Activated naive CD4-positive, alpha-beta T cell treated with Interleukin-2 at 50 U/mL for 16 hours (primary cell): Measurements from ENCODE around the gene TANC1.
"Not testable (repeated sequence)": the region's sequence is repeated elsewhere in the genome, so short reads cannot be mapped to it uniquely, and the experiment has no call there.

Experiments
- DNase-seq: peaks from one replicate; pipeline ENCODE4 v3.0.0-alpha.2; 2020

TANC1 gene

DNA sequence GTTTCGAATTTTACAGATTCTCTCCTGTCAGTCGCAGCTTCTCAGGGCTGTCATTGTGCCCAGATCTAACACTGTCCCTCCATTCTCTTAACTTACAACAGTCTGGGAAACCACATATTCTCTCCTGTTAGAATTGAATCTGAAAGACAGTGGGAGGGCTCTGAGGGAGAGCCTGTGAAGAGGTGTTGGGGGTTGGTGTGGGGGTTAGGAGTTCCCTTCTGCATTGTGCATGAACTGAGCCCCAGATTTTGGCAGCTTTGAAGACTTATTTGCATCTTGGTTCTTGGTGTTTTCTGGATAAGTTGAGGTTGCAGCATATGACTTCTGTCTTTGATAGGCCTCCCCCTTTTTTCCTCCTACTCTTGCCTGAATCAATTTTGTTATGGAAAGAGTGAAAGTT is 64.1 kb downstream of the TANC1 start:
- DNase-seq: no peak

- DNase-seq: no peak
These were observed 66.3 kb downstream of the TANC1 start for GRCh38 chr2:159034713-159035112.

- DNase-seq: no peak
These were observed 67.5 kb downstream of the TANC1 start for GRCh38 chr2:159035790-159036411.

GRCh38 chr2:159036461-159036860 is 68.0 kb downstream of the TANC1 start:
- not testable (repeated sequence) for DNase-seq

DNA sequence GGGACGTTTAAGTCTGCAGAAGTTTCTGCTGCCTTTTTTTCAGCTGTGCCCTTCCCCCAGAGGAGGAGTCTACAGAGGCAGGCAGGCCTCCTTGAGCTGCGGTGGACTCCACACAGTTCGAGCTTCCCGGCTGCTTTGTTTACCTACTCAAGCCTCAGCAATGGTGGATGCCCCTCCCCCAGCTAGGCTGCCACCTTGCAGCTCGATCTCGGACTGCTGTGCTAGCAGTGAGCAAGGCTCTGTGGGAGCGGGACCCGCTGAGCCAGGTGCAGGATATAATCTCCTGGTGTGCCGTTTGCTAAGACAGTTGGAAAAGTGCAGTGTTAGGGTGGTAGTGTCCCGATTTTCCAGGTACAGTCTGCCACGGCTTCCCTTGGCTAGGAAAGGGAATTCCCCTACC is 72.9 kb downstream of the TANC1 start:
- DNase-seq: not testable (repeated sequence)

GRCh38 chr2:159042115-159042850 is 73.8 kb downstream of the TANC1 start:
- no peak for DNase-seq

DNA sequence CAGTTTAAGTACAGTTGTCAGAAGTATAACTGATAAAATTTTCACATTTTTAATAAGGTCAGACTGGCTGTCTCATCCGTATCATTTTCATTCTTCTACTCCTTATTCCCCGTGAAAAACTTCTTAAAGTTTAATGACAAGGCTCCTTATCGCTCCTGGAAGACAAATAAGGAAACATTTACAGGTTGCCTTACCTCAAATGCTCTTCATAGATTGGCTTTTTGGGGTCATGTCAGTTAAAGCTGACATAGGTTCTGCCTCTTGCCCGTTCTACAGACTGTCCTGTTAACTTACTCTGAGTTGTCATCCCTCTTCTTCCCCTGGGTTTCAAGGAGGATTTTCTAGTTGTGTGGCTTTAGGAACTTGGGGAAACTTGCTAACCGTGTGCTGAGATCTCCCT is 75.3 kb downstream of the TANC1 start:
- DNase-seq: no peak

DNA sequence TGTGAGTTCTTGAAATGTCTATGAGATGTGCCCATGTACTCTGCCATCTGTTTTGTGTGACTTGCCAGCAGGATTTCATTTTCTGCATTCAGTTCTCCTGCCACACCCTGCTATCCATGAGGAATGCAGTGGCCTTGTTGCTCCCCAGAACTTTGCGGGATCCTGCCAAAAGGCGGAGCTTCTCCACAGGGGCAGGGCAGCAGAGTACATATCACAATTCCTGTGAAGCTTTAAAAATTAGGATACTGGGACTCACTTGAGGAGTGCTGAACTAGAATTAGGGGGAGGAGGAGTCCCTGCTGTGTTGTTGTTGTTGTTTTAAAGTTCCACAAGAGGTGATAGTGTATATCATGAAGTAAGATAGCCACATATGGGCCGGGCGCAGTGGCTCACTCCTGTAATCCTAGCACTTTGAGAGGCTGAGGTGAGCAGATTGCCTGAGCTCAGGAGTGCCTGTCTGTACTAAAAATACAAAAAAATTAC is 76.4 kb downstream of the TANC1 start:
- DNase-seq: no peak

DNA sequence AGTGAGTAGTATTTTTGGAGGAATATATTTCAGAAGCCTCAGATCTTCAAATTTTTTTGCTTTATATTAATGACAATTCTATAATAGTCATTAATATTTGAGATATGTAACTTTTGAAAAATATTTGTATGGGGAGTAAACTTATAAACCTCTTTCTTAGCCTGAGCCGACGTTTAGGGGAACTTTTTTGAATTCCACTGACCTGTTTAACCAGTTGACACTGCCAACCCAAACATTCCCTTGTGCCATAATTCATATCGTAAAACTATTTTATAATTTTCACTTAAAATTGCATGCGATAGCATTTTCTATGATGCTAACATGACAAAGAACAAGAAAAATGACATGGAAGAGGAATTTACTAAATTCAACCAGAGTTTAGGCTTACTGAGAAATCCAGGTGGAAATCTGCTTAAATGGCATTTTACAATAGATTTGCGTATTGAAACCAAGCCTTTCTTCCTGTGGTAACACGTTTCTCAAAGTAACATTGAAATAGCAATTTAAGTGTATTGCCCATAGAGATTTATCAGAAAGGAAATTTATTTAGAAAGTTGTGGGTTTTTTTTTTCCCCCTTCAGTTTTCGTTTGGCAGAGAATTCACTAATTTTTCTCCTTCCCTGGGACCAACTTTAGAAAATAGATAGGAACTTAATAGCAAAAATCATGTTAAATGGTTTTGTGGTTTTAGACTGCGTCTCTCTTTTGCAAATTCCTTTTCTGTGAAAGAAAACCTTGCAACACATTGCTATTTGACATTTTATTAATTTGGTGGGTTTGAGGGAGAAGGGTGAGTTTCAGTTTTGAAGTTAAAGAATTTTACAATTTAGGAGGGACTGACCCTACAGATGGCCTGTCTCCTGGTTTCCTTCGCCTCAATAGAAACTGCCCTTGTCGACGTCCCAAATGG is 77.4 kb downstream of the TANC1 start:
- DNase-seq: no peak

GRCh38 chr2:159046966-159047365 is 78.5 kb downstream of the TANC1 start:
- DNase-seq: no peak

GRCh38 chr2:159050426-159050825 is 82.0 kb downstream of the TANC1 start:
- DNase-seq: no peak

GRCh38 chr2:159051133-159051532 is 82.7 kb downstream of the TANC1 start:
- DNase-seq: no peak

DNA sequence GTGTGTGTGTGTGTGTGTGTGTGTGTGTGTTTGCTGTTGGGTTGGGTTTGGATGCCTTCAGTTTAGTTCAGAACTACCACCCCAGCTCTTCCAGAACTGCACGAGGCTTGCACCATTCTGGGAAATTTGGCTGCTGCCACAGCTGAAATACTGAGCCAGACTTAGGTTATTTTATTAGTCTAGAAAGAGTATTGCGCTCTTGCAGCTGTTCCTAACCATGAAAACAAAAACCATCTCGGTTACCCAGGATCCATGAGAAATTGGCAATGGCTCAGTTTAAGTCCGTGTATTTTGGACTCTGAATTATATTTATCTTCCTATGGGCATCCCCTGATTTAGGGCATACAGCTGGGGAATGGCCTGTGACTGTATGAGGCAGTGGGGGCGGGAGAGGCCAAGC is 83.2 kb downstream of the TANC1 start:
- DNase-seq: no peak

DNA sequence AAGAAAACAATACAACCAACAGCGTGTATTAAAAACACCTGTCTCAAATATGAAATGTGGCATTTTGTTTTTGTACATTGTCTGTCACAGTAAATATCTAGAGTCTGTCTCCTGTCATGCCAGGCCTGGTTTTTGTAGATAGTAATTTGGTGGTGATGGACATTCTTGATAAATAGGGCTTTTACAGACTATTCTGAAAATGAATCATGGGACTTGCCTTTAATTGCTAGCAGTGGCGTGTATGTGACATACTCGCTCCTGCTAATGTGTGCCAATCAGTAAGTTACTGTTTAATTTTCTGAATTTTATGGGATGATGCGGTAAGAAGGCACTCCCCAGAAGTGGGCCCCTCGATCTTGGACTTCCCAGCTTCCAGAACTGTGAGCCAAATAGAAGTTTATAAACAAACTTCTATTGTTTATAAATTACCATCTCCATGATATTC is 83.7 kb downstream of the TANC1 start:
- no peak for DNase-seq

- DNase-seq: no peak
These were observed 85.0 kb downstream of the TANC1 start for GRCh38 chr2:159053161-159054031.

DNA sequence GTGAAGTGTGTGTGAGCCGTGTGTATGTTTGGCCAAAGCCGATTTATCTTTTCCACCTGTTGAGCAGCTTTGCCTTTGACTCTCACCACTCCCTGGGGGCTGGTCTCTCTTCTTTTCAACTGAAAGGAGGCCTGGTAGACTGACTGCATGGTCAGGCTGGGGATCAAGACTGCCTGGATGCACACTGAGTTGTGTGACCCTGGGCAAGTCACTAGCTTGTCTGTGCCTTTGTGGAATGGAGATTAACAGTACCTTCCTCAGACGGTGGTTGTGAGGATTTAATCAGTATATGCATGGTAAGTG is 85.5 kb downstream of the TANC1 start:
- no peak for DNase-seq

GRCh38 chr2:159054985-159055384 is 86.5 kb downstream of the TANC1 start:
- no peak for DNase-seq

- DNase-seq: no peak
These were observed 92.1 kb downstream of the TANC1 start for GRCh38 chr2:159060518-159060917.

GRCh38 chr2:159063677-159064076 is 95.2 kb downstream of the TANC1 start:
- DNase-seq: no peak

GRCh38 chr2:159064446-159065301 is 96.2 kb downstream of the TANC1 start:
- no peak for DNase-seq

- DNase-seq: no peak
These were observed 96.9 kb downstream of the TANC1 start for GRCh38 chr2:159065313-159065712.

GRCh38 chr2:159065891-159066290 is 97.5 kb downstream of the TANC1 start:
- no peak for DNase-seq
